ENCODE data around the gene NEUROG3.

DNA sequence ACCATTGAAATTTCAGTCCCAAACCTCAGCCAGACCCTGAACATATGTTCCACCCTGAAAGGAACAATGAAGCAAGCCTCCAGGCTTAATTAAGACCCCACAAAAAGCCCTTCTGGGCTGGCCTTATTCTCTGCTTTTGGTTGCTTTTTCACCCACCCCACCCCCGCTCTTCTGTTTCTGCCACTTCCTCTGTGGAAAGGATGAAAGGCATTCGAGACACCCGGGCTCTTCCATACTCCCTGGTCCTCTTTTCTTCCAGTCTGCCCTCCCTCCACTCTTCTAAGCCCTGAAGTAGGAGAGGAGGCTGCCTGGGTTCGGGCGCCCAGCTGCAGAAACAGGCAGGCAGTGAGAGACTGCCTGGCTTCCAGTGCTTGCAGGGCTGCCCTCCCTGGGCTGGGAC is 47.4 kb upstream of the NEUROG3 start:
- TF ChIP-seq, protein P1, sequence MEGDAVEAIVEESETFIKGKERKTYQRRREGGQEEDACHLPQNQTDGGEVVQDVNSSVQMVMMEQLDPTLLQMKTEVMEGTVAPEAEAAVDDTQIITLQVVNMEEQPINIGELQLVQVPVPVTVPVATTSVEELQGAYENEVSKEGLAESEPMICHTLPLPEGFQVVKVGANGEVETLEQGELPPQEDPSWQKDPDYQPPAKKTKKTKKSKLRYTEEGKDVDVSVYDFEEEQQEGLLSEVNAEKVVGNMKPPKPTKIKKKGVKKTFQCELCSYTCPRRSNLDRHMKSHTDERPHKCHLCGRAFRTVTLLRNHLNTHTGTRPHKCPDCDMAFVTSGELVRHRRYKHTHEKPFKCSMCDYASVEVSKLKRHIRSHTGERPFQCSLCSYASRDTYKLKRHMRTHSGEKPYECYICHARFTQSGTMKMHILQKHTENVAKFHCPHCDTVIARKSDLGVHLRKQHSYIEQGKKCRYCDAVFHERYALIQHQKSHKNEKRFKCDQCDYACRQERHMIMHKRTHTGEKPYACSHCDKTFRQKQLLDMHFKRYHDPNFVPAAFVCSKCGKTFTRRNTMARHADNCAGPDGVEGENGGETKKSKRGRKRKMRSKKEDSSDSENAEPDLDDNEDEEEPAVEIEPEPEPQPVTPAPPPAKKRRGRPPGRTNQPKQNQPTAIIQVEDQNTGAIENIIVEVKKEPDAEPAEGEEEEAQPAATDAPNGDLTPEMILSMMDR (conservative IDR thresholded peaks at IDR 0.05; ENCODE audit: low read length), result no peak
- no peak for TF ChIP-seq EZH2phosphoT487 (IDR thresholded peaks at IDR 0.05; ENCODE audit: borderline replicate concordance, low read depth, low read length)

Measured in OCI-LY7 (cell line).